Measurements from ENCODE around the gene PAPOLB.

PAPOLB gene

DNA sequence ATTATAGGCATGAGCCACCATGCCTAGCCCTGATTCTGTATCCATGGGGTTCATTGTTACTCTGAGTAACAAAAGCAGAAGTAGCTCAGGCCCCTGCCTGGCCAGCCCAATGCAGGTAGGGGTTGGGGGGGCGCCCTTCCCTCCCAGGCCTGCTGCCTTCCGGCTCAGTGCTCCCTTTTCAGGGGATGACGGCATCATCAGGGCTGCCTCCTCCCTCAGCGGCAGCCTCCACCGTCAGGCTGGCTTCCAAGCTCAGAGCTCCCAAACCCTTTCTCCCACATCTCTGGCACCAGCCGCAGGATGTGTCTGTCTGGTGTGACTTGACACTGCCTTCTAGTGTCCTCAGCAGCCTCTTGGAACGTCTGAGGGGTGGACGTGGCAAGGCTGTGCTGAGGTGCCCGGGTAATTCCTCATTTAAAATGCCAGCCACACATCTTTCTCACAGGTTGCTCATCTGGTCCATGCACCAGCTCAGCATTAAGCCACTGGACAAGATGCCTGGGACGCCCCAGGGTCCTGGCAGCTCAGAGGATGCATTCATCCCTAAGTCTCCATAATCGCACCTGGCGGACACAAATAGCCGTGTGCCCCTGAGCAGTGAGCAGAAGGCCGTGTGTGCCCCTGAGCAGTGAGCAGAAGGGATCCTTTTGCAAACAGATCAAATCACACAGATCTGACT lies 38.2 kb downstream of the PAPOLB start:
- DNase-seq (ENCODE audit: low read depth): no peak

DNA sequence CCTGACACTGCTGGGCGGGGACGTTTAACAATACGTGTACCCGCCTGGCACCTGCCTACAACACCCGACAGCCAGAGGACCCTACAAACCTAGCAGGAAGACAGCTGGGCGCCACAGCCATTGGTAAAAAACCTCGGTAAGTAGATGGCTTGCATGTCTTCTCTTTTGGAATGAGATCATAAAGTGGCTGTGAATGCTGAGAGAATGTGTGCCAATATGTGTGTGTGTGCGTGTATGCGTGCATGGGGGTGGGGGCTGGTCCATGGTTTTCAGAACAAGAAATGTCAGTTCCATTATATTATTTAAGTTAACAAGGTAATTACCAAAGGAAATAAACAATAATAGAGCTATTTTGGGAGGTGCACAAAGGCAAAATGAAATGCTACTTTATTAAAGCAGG lies 39.2 kb downstream of the PAPOLB start:
- DNase-seq (ENCODE audit: low read depth): no peak

DNA sequence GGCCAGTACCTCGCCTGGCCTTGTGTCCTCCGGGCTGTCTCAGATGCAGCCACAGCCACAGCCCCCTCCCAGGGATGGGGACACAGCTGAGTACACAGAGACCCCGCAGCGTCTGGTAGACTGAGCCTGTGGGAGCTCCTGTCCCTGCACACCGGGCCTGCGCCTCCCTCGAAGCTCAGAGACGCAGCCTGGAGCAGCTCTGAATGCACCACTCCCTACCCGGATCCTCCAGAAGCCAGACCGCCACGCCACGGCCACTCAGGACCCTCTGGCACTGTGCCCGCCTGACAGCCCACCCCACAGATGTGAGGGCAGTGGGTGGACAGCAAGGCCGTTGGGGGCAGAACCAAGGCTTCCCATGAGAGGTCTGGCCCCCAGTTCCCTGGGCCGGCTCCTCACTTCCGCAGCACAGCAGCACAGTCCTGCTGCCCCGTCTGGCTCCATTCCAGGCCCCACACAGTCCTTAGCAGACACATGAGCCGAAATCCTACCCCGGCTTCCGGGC lies 40.8 kb downstream of the PAPOLB start:
- DNase-seq (ENCODE audit: low read depth): no peak

DNA sequence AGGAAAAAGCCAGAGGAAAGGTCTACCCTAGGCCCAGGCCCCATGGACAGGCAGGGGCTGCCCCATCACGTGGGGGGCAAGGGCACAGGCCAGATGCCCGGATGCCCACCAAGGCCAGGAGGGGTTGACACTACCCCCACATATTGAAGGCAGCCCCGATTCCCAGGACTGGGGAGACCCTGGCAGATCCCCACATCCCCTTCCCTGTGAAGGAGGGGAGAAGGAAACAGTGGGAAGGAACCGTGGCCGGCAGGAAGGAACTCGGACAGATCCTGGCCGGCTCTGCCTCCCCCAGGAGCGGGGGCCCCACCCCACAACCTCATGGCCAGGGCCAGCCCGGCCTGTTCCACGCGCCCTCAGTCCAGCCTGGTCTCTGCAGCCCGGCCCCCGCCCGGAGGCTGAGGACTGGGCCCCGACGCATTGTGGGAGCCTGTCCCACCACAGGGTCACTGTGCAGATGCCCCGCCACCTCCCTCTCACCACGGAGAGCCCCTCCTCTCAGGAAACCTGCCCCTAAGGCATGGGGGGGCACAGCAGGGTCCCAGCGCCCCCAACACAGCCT lies 41.3 kb downstream of the PAPOLB start:
- DNase-seq (ENCODE audit: low read depth): no peak

DNA sequence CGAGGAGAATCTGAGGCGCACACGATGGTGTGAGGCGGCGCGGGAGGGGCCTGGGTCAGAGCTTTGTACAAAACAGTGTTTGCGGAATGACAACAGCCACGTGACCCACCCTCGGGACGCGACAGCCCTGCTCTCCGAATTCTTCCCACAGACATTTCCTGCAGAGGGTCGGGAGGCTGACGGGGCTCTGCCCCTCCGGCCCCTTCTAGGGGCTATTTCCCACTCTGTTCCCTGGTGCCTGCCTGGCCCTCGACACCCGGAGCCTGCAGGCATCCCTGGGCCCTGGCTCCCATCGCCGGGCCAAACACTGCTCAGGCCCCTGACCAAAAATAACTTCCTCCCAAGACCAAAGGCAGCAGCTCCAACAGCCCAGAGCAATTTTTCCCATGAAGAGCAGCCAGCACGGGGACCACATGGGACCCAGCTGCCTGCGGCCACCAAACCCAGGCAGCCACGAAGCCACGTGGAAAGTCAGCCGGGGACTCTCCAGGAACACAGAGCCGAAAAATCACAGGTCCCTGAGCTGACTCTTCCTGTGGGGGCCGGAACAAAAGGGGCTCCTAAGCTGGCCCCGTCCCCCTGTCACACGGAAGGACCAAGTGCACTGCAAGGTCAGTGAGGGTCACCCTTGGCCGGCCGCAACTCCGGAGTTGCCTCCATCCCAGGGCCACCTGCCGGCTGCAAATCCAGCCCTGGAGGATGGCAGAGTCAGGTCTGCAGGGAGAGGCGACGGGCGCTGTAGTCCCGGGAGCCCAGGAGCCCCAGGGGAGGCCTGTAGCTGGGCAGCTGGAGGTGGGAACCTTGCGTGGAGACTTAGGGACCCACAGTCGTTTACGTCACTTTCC lies 42.0 kb downstream of the PAPOLB start:
- no peak for DNase-seq (ENCODE audit: low read depth)

DNA sequence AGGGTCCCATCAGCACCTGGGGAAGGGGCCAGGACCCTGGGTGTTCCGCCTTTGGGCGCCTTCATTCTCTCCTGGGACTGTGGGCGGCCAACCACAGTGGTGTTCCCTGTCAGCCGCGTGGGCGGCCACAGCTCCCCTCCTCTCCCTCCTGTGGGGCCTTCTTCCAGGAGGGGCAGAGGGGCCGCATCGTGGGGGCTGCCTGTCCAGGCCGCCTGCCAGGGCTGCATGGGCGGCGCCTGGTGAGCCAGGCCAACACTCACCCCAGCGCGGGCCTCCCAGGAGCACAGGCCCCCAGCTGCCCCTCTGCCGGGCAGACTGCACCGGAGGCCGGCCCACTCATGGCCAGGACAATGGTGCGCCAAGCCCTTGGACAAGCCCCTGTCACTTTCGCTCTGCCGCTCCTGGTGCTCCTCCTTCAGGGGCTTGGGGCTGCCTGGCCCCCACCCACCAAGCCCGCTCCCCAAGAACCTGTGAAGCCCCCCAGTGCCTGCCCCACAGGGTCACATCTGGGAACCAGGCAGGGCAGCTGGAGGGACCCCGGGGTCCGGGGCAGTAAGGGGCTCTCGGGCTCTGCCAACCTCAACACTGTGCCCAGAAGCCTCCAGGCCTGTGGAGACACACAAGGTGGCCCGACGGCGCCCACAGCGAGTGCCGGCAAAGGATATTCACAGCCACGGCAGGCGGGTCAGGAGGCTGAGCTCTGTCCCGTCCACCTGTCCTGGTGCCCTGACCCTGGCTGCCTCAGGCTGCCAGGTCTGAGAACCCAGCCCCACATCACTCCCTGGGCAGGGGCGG lies 43.6 kb downstream of the PAPOLB start:
- no peak for DNase-seq (ENCODE audit: low read depth)

DNA sequence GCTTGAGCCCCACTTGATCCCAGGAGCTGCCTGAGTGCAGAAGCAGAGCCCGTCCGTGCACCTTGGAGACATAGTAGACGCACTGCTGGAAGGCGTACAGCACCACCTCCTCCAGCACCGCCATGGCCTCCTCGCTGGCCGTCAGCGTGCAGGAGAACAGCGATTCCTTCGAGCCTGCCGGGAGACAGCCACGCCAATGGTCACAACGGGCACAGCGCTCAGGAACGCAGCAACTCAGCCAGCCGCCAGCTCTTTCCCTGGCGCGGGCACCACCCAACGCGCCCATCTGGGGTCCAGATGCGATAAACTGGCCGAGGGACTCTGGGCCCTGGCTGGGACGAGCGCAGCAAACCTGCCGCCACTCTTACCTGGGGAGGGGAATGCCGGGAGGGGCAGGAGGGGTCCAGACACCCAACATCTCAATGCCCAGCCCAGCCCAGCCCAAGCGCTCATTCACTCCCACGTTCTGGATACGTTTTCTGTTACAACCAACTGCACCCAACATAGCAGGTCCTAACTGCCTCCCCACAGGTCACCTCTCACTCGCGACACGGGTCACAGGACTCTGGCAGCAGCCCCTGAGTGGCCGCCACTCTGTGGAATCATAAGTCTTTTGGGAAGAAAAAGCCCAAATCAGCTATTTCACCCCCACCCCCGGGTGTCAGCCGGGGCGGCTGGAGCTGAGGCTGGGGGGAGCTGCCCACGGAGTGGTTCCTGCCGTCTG lies 44.5 kb downstream of the PAPOLB start:
- DNase-seq (ENCODE audit: low read depth): no peak

DNA sequence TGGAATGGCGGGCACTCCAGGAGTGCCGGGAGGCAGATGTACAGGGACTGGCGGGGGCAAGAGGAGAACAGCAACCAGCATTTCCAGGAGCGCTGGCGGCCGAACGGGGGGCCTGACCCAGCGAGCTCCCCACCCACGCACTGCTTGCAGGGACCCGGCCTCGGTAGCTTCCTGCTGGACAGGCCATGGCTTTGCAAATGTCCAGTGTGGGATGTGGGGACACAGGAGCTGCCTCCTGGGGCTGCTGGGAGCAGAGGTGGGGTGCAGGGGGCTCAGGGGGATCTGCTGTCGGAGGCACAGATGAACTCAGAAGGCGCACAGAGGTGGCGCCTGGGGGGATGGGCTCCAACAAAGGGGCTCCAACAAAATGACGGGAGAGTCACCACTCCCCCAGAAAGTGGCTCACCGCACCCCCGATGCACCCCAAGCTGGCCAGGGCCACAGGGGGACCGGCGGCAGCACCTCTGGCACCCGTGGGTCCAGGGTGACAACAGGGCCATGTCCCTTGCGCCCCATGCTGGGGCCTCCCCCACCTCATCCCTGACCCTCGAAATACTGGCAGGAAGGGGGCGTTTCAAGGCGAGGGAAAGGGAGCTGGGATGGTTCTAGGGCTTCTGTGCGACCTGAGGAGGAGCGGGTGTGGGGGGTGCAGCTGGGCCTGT lies 45.3 kb downstream of the PAPOLB start:
- DNase-seq (ENCODE audit: low read depth): no peak

DNA sequence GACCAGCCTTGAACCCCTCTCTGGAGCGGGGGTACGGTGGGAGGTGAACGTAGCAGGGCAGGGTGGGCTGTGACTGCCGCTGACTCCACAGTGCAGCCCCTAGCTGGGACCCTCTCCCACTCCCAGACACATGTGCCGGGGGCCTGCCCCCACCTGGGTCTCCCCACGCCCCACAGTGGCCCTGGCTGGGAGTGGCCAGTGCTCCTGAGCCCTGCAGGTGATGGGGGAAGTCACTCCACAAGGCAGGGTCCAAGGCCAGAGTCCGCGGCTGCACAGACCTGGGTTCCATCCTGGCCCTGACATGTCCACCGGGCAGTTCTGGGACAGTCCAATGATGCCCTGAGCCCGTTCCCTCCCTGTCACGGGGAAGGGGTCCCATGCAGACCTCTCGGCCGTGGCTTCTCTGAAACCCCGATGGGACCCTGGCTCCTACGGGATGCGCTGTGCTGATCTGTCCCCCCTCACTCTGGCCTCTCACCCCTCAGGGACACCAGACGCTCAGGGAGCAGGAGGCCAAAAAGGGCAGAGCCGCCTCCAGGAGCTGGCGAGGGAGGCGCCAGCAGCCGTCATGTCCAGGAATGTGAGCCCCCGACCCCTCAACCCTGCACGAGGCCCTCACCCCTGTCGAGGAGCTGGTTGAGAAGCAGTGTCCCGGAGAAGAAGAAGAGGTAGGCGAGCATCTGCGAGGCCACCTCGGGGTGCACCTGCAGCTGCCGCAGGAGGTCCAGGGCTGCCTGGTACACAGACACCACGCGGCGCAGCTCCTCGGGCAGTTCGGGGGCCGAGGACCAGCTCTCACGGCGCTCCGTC lies 46.0 kb downstream of the PAPOLB start:
- DNase-seq (ENCODE audit: low read depth): no peak

DNA sequence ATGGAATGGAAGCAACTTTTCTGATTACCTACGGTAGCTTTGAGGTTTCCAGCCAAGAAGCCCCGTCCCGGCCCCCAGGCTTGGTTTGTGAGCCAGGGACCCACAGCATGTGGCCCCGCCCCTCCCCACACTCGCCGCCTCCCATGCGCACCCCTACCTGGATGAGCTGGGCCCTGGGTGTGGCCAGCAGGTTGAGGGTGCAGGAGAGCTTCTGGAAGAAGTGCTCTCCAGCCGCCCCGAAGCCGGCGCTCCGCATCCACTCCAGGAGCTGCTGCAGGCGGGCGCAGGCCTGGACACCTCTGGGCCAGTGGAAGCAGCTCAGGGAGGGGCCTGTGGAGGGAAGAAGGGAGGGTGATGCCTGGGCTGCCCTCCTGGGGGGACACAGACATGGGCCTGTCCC lies 46.7 kb downstream of the PAPOLB start:
- DNase-seq (ENCODE audit: low read depth): no peak

DNA sequence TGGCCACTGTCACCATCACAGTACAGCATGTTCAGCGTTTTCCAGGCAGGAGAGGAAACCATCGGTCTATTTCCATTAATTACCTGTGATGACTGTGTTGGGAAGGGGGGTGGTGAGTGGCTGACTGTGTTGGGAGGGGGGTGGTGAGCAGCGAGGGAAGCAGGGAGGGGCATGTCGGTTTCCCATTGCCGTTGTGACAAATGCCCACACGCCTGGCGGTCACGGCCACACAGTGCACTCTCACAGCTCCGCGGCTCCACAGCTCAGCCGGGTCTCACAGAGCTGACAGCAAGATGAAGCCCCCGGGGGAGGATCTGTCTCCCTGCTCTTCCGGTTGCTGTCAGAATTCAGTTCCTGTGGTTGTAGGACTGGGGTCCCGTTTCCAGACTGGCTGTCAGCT lies 47.4 kb downstream of the PAPOLB start:
- DNase-seq (ENCODE audit: low read depth): no peak

DNA sequence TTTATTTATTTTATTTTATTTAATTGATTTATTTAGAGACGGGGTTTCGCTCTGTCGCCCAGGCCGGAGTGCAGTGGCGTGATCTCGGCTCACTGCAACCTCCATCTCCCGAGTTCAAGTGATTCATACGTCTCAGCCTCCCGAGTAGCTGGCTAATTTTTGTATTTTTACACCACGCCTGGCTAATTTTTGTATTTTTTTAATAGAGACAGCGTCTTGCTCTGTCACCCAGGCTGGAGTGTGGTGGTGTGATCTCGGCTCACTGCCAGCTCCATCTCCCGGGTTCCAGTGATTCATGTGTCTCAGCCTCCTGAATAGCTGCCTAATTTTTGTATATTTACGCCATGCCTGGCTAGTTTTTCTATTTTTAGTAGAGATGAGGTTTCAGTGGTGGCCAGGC lies 52.2 kb downstream of the PAPOLB start:
- no peak for DNase-seq (ENCODE audit: low read depth)

DNA sequence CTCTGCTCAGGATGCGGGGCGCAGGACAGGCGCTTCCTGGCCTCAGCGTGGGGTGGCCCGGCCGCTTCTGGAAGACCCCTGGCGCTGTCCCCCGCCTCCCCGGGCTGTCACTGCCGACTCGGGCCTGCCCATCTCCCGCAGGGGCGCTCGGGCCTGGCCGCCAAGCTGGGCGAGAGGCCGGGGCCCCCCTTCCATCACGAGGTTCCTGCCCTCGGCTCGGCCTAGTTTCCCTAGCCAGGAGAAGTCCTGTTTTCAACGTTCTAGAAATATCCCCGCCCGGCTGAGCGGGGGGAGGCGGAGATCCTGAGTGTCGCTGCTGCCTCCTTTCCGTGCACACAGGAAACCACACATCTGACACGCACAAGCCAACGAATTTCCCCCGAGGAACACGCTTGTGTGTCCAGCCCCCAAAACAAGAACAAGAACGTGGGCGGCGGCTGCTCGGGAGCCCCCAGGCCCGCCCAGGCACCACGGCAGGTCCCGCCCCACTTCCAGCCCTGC lies 52.7 kb downstream of the PAPOLB start:
- no peak for DNase-seq (ENCODE audit: low read depth)

DNA sequence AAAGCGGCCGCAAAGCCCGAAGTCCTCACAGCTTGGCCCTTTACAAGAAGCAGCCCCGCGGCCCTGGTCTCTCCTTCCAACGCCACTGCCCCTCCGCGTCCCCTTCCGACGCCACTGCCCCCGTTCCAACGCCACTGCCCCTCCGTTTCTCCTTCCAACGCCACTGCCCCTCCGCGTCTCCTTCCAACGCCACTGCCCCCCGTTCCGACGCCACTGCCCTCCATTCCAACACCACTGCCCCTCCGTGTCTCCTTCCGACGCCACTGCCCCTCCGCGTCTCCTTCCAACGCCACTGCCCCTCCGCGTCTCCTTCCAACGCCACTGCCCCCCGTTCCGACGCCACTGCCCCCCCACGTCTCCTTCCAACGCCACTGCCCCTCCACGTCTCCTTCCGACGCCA lies 53.3 kb downstream of the PAPOLB start:
- no peak for DNase-seq (ENCODE audit: low read depth)

DNA sequence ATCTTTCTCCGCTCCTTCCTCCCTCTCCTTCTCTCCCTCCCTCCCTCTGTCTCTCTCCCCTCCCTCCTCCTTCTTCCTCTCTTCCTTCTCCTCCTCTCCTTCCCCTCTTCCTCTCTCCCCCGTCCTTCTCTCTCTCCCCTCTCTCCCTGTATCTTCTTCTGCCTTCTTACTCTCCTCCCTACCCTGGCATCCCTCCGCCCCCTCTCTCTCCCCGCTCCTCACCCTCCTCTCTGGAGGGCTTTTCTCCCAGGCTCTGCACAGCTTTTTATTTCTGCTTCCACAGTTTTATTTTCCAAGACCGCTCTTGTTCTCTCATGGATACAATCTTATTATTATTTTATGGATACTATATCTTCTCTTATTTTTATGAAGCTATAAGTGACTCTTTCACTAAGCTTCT lies 53.8 kb downstream of the PAPOLB start:
- DNase-seq (ENCODE audit: low read depth): no peak
